DND-41 (cell line): ENCODE data around the gene STPG2.

ENCODE experiments used
- ATAC-seq: fragments of 200-7000 bp; cut with Tn5 transposase; 3 replicates; pipeline ENCODE4 v1.9.1; 2021; ENCODE audit warnings: low read depth; ENCODE audit not compliant: insufficient read depth
- DNase-seq: peaks from one replicate; pipeline ENCODE4 v3.0.0-alpha.2; 2020
- H2AFZ ChIP-seq: 2 replicates; pipeline ENCODE4 v1.6.0; 2012; ENCODE audit warnings: low read depth, low read length
- H3K27ac ChIP-seq: 2 replicates; pipeline ENCODE4 v1.5.1; 2012; ENCODE audit warnings: low read length, inconsistent platforms
- H3K27me3 ChIP-seq: fragments of 200-600 bp; sonication (generic); 2 replicates; pipeline ENCODE4 v1.6.0; 2012; ENCODE audit warnings: low read length, mild to moderate bottlenecking, inconsistent platforms; ENCODE audit not compliant: insufficient read depth, poor library complexity
- H3K36me3 ChIP-seq: 2 replicates; pipeline ENCODE4 v1.5.1; 2012; ENCODE audit warnings: low read length, inconsistent platforms; ENCODE audit not compliant: insufficient read depth
- H3K4me1 ChIP-seq: 2 replicates; pipeline ENCODE4 v1.5.1; 2012; ENCODE audit warnings: mild to moderate bottlenecking, low read length; ENCODE audit not compliant: insufficient read depth
- H3K4me2 ChIP-seq: 2 replicates; pipeline ENCODE4 v1.6.0; 2012; ENCODE audit warnings: mild to moderate bottlenecking, moderate library complexity, low read length, inconsistent platforms; ENCODE audit not compliant: insufficient read depth
- H3K4me3 ChIP-seq, 2 experiments: fragments of 200-600 bp in 1 of 2; shearing (Covaris generic) in 1 of 2; 2 replicates each; pipeline ENCODE4 v1.5.1; 2012 to 2016; ENCODE audit warnings: inconsistent platforms in 2 of 2, low read length in 2 of 2, mild to moderate bottlenecking in 2 of 2, low read depth in 1 of 2, moderate library complexity in 1 of 2
- H3K79me2 ChIP-seq: 2 replicates; pipeline ENCODE4 v1.6.0; 2012; ENCODE audit warnings: low read length, inconsistent platforms; ENCODE audit not compliant: insufficient read depth
- H3K9ac ChIP-seq: 2 replicates; pipeline ENCODE4 v1.6.0; 2012; ENCODE audit warnings: low read depth, mild to moderate bottlenecking, inconsistent platforms, low read length, moderate library complexity
- H3K9me3 ChIP-seq: 2 replicates; pipeline ENCODE4 v1.5.1; 2012; ENCODE audit warnings: low read length, moderate library complexity, mild to moderate bottlenecking, inconsistent platforms; ENCODE audit not compliant: insufficient read depth, severe bottlenecking
- H4K20me1 ChIP-seq: 2 replicates; pipeline ENCODE4 v1.6.0; 2012; ENCODE audit warnings: low read length; ENCODE audit not compliant: insufficient read depth
- CTCF ChIP-seq: IDR thresholded peaks from 2 replicates; pipeline ENCODE4 v1.5.1; 2012; ENCODE audit warnings: borderline replicate concordance, low read length, moderate library complexity, mild to moderate bottlenecking; ENCODE audit not compliant: poor library complexity, severe bottlenecking; ENCODE audit errors: extremely low read depth
- EZH2 ChIP-seq: IDR thresholded peaks from 3 replicates; pipeline ENCODE4 v1.6.1; 2012; ENCODE audit warnings: borderline replicate concordance, low read depth, mild to moderate bottlenecking, moderate library complexity, low read length, inconsistent platforms; ENCODE audit not compliant: severe bottlenecking

The STPG2 gene

GRCh38 chr4:97548943-97549583 is 594.2 kb downstream of the STPG2 start:
- Histone ChIP-seq H3K27ac (no peak overlapping the region), H3K9me3 (peaks cover 13% of the 10 kb centered on the region), H3K4me3 (no peak overlapping the region), H3K4me1 (peaks cover 22% of the 10 kb centered on the region), H3K36me3 (no peaks in the 10 kb centered on the region), H3K27me3 (no peaks in the 10 kb centered on the region), H3K4me2 (no peak overlapping the region), H3K79me2 (no peaks in the 10 kb centered on the region), H3K9ac (no peak overlapping the region), H4K20me1 (no peaks in the 10 kb centered on the region), H2AFZ (no peak overlapping the region)
- ATAC-seq (no peak), DNase-seq (no peak)
- TF ChIP-seq CTCF (peak; percentile 15), EZH2 (no peak)

DNA sequence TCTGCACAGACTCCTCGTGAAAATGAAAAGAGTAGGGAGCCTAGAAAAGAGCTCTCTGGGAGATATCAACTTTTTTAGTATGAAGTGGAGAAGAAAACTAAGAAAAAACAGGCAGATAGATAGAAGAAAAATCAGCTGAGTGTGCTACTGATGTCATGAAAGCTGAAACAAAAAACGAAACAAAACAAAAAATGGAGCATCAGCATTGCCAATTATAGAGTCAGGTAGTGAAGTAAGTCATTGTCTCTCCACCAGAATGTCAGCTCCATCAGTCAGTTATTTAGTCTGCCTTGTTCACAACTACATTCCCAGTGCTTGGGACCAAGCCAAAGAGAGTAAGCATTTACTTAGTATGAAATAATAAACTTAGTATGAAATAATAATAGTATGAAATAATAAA is 595.1 kb downstream of the STPG2 start:
- Histone ChIP-seq H3K9ac (no peak overlapping the region), H3K4me2 (no peak overlapping the region), H3K36me3 (no peaks in the 10 kb centered on the region), H3K79me2 (no peaks in the 10 kb centered on the region), H3K4me1 (peaks cover 22% of the 10 kb centered on the region), H3K4me3 (no peak overlapping the region), H3K27me3 (no peaks in the 10 kb centered on the region), H2AFZ (no peak overlapping the region), H4K20me1 (no peaks in the 10 kb centered on the region), H3K9me3 (peaks cover 13% of the 10 kb centered on the region), H3K27ac (no peak overlapping the region)
- TF ChIP-seq EZH2 (no peak), CTCF (no peak)
- no peak for ATAC-seq
- DNase-seq: no peak

DNA sequence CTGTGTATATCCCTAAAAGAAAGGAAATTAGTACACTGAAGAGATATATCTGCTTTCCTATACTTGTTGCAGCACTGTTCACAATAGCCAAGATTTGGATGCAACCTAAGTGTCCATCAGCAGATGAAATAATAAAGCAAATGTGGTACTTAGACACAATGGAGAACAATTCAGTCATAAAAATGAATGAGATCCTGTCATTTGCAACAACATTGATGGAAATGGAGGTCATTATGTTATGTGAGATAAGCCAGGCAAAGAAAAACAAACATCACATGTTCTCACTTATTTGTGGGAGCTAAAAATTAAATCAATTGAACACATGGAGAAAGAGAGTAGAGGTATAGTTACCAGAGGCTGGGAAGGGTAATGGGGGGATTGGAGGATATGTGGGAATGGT is 611.9 kb downstream of the STPG2 start:
- no peaks in the 10 kb centered on the region for H3K4me1 ChIP-seq
- H2AFZ ChIP-seq: no peak overlapping the region
- H3K4me2 ChIP-seq: no peak overlapping the region
- no peak overlapping the region for H3K27ac ChIP-seq
- ATAC-seq (no peak), DNase-seq (no peak)
- no peaks in the 10 kb centered on the region for H3K27me3 ChIP-seq
- no peaks in the 10 kb centered on the region for H4K20me1 ChIP-seq
- no peak overlapping the region for H3K4me3 ChIP-seq
- H3K9ac ChIP-seq: no peak overlapping the region
- no peak for TF ChIP-seq CTCF
- no peak for TF ChIP-seq EZH2
- H3K36me3 ChIP-seq: no peaks in the 10 kb centered on the region
- no peaks in the 10 kb centered on the region for H3K79me2 ChIP-seq
- H3K9me3 ChIP-seq: no peaks in the 10 kb centered on the region

GRCh38 chr4:97530676-97531075 is 612.6 kb downstream of the STPG2 start:
- H3K4me2 ChIP-seq: no peak overlapping the region
- ATAC-seq: no peak
- H3K79me2 ChIP-seq: no peaks in the 10 kb centered on the region
- H3K27ac ChIP-seq: no peak overlapping the region
- H3K4me3 ChIP-seq: no peak overlapping the region
- H2AFZ ChIP-seq: no peak overlapping the region
- TF ChIP-seq CTCF (no peak), EZH2 (no peak)
- no peaks in the 10 kb centered on the region for H3K9me3 ChIP-seq
- H3K9ac ChIP-seq: no peak overlapping the region
- no peak for DNase-seq
- no peaks in the 10 kb centered on the region for H3K27me3 ChIP-seq
- H3K36me3 ChIP-seq: no peaks in the 10 kb centered on the region
- H3K4me1 ChIP-seq: no peaks in the 10 kb centered on the region
- no peaks in the 10 kb centered on the region for H4K20me1 ChIP-seq
